OCI-LY3 (cell line): ENCODE measurements around the gene PODXL.

ENCODE experiments used
- EZH2phosphoT487 ChIP-seq: fragments of 200-600 bp; shearing (Covaris generic); IDR thresholded peaks from 2 replicates; pipeline ENCODE4 v1.6.1; 2018; ENCODE audit warnings: antibody characterized with exemption, mixed run types, low read depth
- TF ChIP-seq, protein P1 (sequence below): fragments of 200-600, 300-600 bp; sonication (generic); IDR thresholded peaks from 2 replicates; pipeline ENCODE4 v1.5.1; 2014; ENCODE audit warnings: antibody characterized with exemption, low read length, low read depth

DNA sequence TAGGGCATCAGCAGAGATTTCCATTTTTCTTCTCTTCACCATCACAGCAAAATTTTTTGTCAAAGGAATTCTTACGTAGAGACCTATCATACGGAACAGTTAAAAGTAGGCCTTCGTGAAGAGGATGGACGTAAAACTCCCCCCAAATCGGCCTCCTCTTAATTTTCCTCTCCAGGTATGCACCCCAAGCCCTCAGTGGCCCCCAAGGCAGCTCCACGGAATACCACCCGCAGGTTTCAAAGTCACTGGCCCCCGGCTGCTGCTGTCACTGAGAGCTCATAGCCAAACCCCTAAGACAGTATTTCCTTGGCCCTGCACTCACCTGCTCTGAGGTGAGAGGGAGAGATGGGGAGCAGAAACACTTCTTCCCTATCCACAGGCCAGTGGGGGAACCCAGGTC lies 8.8 kb downstream of the PODXL start:
- TF ChIP-seq, protein P1, sequence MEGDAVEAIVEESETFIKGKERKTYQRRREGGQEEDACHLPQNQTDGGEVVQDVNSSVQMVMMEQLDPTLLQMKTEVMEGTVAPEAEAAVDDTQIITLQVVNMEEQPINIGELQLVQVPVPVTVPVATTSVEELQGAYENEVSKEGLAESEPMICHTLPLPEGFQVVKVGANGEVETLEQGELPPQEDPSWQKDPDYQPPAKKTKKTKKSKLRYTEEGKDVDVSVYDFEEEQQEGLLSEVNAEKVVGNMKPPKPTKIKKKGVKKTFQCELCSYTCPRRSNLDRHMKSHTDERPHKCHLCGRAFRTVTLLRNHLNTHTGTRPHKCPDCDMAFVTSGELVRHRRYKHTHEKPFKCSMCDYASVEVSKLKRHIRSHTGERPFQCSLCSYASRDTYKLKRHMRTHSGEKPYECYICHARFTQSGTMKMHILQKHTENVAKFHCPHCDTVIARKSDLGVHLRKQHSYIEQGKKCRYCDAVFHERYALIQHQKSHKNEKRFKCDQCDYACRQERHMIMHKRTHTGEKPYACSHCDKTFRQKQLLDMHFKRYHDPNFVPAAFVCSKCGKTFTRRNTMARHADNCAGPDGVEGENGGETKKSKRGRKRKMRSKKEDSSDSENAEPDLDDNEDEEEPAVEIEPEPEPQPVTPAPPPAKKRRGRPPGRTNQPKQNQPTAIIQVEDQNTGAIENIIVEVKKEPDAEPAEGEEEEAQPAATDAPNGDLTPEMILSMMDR, result no peak
- no peak for TF ChIP-seq EZH2phosphoT487
